Right forelimb (tissue), 1 donor: ENCODE measurements around the gene HEATR5A.
"Not testable (repeated sequence)": the region's sequence is repeated elsewhere in the genome, so short reads cannot be mapped to it uniquely, and the experiment has no call there.

Source experiments
- DNase-seq: peaks from one replicate; pipeline ENCODE4 v3.0.0-alpha.2; 2018

The HEATR5A gene

GRCh38 chr14:31280132-31280870 is 140.0 kb downstream of the HEATR5A start:
- no peak for DNase-seq

- DNase-seq, result no peak
These were observed 141.5 kb downstream of the HEATR5A start for GRCh38 chr14:31278883-31279282.

GRCh38 chr14:31277085-31277484 is 143.3 kb downstream of the HEATR5A start:
- DNase-seq, result no peak

GRCh38 chr14:31276417-31276816 is 143.9 kb downstream of the HEATR5A start:
- DNase-seq, result not testable (repeated sequence)

GRCh38 chr14:31275731-31276130 is 144.6 kb downstream of the HEATR5A start:
- DNase-seq, result no peak

- DNase-seq, result no peak
These were observed 148.7 kb downstream of the HEATR5A start for GRCh38 chr14:31271648-31272047.

- no peak for DNase-seq
These were observed 150.1 kb downstream of the HEATR5A start for GRCh38 chr14:31270196-31270772.

GRCh38 chr14:31269634-31270195 is 150.6 kb downstream of the HEATR5A start:
- no peak for DNase-seq

GRCh38 chr14:31268216-31268615 is 152.1 kb downstream of the HEATR5A start:
- no peak for DNase-seq

GRCh38 chr14:31266437-31267331 is 153.7 kb downstream of the HEATR5A start:
- no peak for DNase-seq

- DNase-seq, result no peak
These were observed 154.5 kb downstream of the HEATR5A start for GRCh38 chr14:31265701-31266398.

GRCh38 chr14:31263485-31264133 is 156.7 kb downstream of the HEATR5A start:
- DNase-seq, result no peak

- DNase-seq, result no peak
These were observed 158.3 kb downstream of the HEATR5A start for GRCh38 chr14:31261859-31262731.

GRCh38 chr14:31261523-31261858 is 158.9 kb downstream of the HEATR5A start:
- DNase-seq, result no peak

- not testable (repeated sequence) for DNase-seq
These were observed 161.3 kb downstream of the HEATR5A start for GRCh38 chr14:31259040-31259435.

GRCh38 chr14:31258427-31259039 is 161.8 kb downstream of the HEATR5A start:
- DNase-seq, result no peak

GRCh38 chr14:31257554-31258426 is 162.6 kb downstream of the HEATR5A start:
- not testable (repeated sequence) for DNase-seq

GRCh38 chr14:31257244-31257553 is 163.2 kb downstream of the HEATR5A start:
- DNase-seq, result no peak

GRCh38 chr14:31256534-31257243 is 163.7 kb downstream of the HEATR5A start:
- DNase-seq, result no peak
